Spleen (tissue), 11 donors: ENCODE results near the gene PLXNB2. TPM values are rescaled to one million over a fixed set of nuclear protein-coding genes. Genes with fewer than 3 reads are reported as not detected.

Experiments
- DNase-seq: peaks from one replicate; pipeline ENCODE4 v3.0.0-alpha.2; 2020
- H3K27ac ChIP-seq, 8 donors: fragments of 200-600 bp; sonication (generic) in 7 of 8; 1 replicate in 4 of 8; 2 replicates in 4 of 8; pipeline versions ENCODE4 v1.5.0 to v1.8.0; 2016 to 2021; ENCODE audit warnings: inconsistent platforms in 4 of 8, mild to moderate bottlenecking in 4 of 8, moderate library complexity in 1 of 8
- H3K27me3 ChIP-seq, 7 donors: fragments of 200-600 bp; sonication (generic) in 6 of 7; replicated peaks in 1 of 7; 1 replicate in 4 of 7; 2 replicates in 3 of 7; pipeline versions ENCODE4 v1.5.0 to v1.8.0; 2016 to 2021; ENCODE audit warnings: inconsistent platforms in 3 of 7, mild to moderate bottlenecking in 1 of 7
- H3K36me3 ChIP-seq, 6 donors: fragments of 200-600 bp; sonication (generic) in 5 of 6; 1 replicate in 4 of 6; 2 replicates in 2 of 6; pipeline versions ENCODE4 v1.5.0 to v1.8.0; 2016 to 2021; ENCODE audit warnings: inconsistent platforms in 2 of 6
- H3K4me1 ChIP-seq, 6 donors: fragments of 200-600 bp; sonication (generic) in 5 of 6; 1 replicate in 3 of 6; 2 replicates in 3 of 6; pipeline versions ENCODE4 v1.5.0 to v1.8.0; 2016 to 2021; ENCODE audit warnings: inconsistent platforms in 3 of 6
- H3K4me3 ChIP-seq, 8 donors: fragments of 200-600 bp; sonication (generic) in 7 of 8; 1 replicate in 4 of 8; 2 replicates in 4 of 8; pipeline versions ENCODE4 v1.5.0 to v1.8.0; 2016 to 2021; ENCODE audit warnings: inconsistent platforms in 4 of 8, mild to moderate bottlenecking in 4 of 8, moderate library complexity in 2 of 8
- H3K9me3 ChIP-seq, 8 donors: fragments of 200-600 bp; sonication (generic) in 7 of 8; 1 replicate in 4 of 8; 2 replicates in 4 of 8; pipeline versions ENCODE4 v1.5.0 to v1.8.0; 2016 to 2021; ENCODE audit warnings: inconsistent platforms in 4 of 8
- POLR2A ChIP-seq, 3 donors: fragments of 450-650 bp; IDR thresholded peaks; one replicate each; pipeline ENCODE4 v1.5.1; 2017; ENCODE audit warnings: antibody characterized with exemption in 3 of 3, mild to moderate bottlenecking in 1 of 3
- POLR2AphosphoS5 ChIP-seq, 3 donors: sonication (generic); formaldehyde crosslinking; IDR thresholded peaks; one replicate each; pipeline ENCODE4 v1.5.1; 2017; ENCODE audit warnings: antibody characterized with exemption in 3 of 3
- WGBS, 5 donors: extraction: QIAGEN DNeasy Blood & Tissue Kit in 3 of 5; methylation state at CpG; one replicate each; pipeline versions ENCODE4 v1.1.5 to v1.1.7; 2013 to 2018; 5-methylcytosine and 5-hydroxymethylcytosine counted together
- intact Hi-C: fragments of 100-400 bp; cut with DNase I; formaldehyde crosslinking; loops from one replicate; pipeline ENCODE4 v1.15.0; 2023; ENCODE audit warnings: low total_unique reads
- polyA plus RNA-seq, 3 donors: library from polyadenylated mRNA; stranded (reverse); fragments of 200-250 nt; gene quantifications; one replicate each; pipeline ENCODE4 v1.2.1, GENCODE V29; 2013
- total RNA-seq, 7 donors: library from RNA; depleted of rRNA in 3 of 7; stranded (reverse); fragments of >200 nt in 3 of 7; fragmentation: NEBNext Ultra II Directional in 4 of 7; extraction: Animal tissue kit (Norgen Biotek cat#: 25700) in 4 of 7; gene quantifications; one replicate each; pipeline versions ENCODE4 v1.1.0 to v1.2.1, GENCODE V29; 2016 to 2021
- TF ChIP-seq, protein P1 (sequence below), 11 experiments: fragments of 200-600 bp in 7 of 11; fragments of 450-650 bp in 4 of 11; sonication (generic) in 4 of 11; IDR thresholded peaks in 8 of 11; conservative IDR thresholded peaks in 3 of 11; 1 replicate in 7 of 11; 2 replicates in 4 of 11; pipeline versions ENCODE4 v1.4.0 to v1.8.0; 2016 to 2021; ENCODE audit warnings: antibody characterized with exemption in 11 of 11, inconsistent platforms in 4 of 11, mild to moderate bottlenecking in 1 of 11
- donor health status: healthy with polysubstance abuse.
- donor health status: DM: no; HTN: no; CAD: no; lungs with moderate emphysema.
- donor health status: DM: no; HTN: no; CAD: no.
- donor health status: Bipolar disorder and iron deficiency.
- donor health status: healthy.
- donor health status: DM: no; HTN: no; CAD: no.
- donor health status: DM: yes; HTN: yes; CAD: no.

The PLXNB2 gene
- total and polyA plus RNA-seq, 10 donors = 41.9 to 382 (median 242) TPM

DNA sequence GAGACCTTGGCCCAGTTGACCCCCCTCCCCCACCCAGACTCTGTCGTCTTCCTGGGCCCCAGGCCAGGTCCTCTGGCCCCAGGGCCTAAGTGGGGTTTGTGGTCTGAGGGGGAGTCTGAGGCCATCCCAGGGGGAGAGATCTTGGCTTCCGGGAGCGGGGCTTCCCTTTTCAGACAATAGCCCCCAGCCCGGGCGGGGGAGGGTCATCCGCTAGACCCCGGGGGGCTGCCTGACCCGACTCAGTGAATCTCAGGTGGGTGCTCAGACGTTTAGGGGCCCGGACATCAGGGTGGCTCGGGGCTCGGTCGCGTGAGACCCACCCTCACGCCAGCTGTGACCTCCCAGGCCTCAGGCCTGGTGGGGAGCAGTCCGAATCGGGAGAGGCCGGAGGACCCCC lies 37.9 kb downstream of the PLXNB2 start:
- DNase-seq = no peak
- peaks cover 0 to 8% (median 0%) of the 10 kb centered on the region in 8 donors for H3K9me3 ChIP-seq
- intact Hi-C loops = no loop called here
- peaks cover 18 to 68% (median 52%) of the 10 kb centered on the region in 6 donors for H3K4me1 ChIP-seq
- 0 to 9% (median 6%) methylated on average over 1 to 18 of the region's 18 CpGs for WGBS, 5 donors
- peaks cover 0 to 12% (median 0%) of the 10 kb centered on the region in 6 donors for H3K36me3 ChIP-seq
- TF ChIP-seq, protein P1, sequence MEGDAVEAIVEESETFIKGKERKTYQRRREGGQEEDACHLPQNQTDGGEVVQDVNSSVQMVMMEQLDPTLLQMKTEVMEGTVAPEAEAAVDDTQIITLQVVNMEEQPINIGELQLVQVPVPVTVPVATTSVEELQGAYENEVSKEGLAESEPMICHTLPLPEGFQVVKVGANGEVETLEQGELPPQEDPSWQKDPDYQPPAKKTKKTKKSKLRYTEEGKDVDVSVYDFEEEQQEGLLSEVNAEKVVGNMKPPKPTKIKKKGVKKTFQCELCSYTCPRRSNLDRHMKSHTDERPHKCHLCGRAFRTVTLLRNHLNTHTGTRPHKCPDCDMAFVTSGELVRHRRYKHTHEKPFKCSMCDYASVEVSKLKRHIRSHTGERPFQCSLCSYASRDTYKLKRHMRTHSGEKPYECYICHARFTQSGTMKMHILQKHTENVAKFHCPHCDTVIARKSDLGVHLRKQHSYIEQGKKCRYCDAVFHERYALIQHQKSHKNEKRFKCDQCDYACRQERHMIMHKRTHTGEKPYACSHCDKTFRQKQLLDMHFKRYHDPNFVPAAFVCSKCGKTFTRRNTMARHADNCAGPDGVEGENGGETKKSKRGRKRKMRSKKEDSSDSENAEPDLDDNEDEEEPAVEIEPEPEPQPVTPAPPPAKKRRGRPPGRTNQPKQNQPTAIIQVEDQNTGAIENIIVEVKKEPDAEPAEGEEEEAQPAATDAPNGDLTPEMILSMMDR (IDR thresholded peaks at IDR 0.05 in 8 of 11, conservative IDR thresholded peaks at IDR 0.05 in 3 of 11) = no peak
- TF ChIP-seq POLR2A (IDR thresholded peaks at IDR 0.05) (no peak), POLR2AphosphoS5 (IDR thresholded peaks at IDR 0.05) (no peak)
- H3K27ac ChIP-seq = peak overlapping the region in 7 of 8 donors; percentile 51 to 78 (median 65)
- peak overlapping the region; percentile 33 to 77 (median 55) for H3K4me3 ChIP-seq
- peaks cover 0 to 69% (median 18%) of the 10 kb centered on the region in 7 donors for H3K27me3 ChIP-seq

DNA sequence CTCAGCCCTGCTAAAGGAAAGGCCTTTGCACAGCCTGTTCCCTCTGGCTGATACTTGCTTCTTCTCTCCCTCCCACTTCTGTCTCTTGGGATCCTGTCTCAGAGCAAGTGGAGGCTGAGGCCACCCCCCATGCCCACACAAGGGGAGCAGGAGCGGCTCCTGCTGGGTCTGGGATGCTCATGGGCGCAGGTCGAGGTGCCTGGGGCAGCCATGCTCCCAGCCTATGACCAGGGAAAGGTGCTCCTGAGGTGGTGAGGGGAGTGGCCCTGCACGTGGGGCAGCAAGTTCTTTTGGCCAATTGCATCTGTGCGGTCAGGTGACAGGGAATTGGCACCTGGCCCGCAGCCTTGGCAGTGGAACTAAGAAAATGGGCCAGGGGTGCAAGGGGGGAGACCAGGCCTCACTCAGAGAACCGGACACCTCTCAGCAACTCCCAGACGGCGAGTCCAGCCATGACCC lies 38.8 kb downstream of the PLXNB2 start:
- Histone ChIP-seq H3K4me3 (peak overlapping the region in 1 of 8 donors; percentile 77), H3K27me3 (peaks cover 0 to 75% (median 18%) of the 10 kb centered on the region in 7 donors), H3K4me1 (peaks cover 18 to 61% (median 49%) of the 10 kb centered on the region in 6 donors), H3K9me3 (peaks cover 0 to 8% (median 0%) of the 10 kb centered on the region in 8 donors), H3K27ac (peak overlapping the region in 2 of 8 donors; percentile 65), H3K36me3 (peaks cover 0 to 5% (median 0%) of the 10 kb centered on the region in 6 donors)
- no peak for TF ChIP-seq POLR2A (IDR thresholded peaks at IDR 0.05)
- TF ChIP-seq, protein P1 (IDR thresholded peaks at IDR 0.05 in 8 of 11, conservative IDR thresholded peaks at IDR 0.05 in 3 of 11) = no peak
- WGBS, 5 donors = 65 to 83% (median 75%) methylated on average over 6 to 9 of the region's 9 CpGs
- no peak for DNase-seq
- intact Hi-C loops = no loop called here

DNA sequence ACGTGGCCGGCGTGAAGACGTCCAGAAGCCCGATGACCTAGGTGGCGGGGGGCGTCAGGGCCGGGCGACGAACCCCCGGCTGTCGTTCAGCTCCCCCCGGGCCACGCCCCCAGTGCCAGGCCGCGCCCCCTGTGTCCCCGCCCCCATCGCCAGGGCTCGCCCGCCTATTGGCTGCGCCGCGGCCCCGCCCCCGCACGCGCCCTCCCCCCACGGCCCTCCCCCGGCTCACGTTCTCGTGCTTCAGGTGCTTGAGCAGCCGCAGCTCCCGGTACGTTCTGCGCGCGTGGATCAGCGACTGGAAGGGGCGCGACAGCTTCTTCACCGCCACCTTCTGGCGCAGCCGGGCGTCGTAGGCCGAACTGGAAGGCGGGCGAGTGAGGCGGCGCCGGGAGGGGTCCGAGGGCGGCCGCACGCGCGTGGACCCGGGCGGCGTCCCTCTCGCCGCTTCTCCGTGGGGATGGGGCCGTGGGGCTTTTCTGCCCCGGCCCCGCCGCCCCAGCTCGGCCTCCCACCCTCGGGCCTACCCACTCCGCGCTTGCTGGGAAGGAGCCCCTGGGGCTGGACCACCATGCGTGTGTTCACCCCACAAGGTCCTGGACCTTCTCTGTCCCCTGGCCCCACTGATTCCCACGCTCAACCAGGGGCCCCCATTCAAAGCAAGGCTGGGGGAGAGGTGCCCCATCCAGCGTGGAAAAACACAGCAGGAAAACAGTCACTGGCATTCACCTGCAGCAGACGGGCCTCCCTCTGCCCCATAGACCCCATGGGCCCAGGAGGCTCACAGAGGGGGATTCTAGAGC lies 39.7 kb downstream of the PLXNB2 start:
- H3K27me3 ChIP-seq = peaks cover 0 to 81% (median 18%) of the 10 kb centered on the region in 7 donors
- peak overlapping the region in 2 of 8 donors; percentile 14 to 43 for H3K4me3 ChIP-seq
- WGBS, 5 donors = 18 to 44% (median 36%) methylated on average over 15 to 75 of the region's 75 CpGs
- peaks cover 18 to 61% (median 47%) of the 10 kb centered on the region in 6 donors for H3K4me1 ChIP-seq
- H3K9me3 ChIP-seq = peaks cover 0 to 8% (median 0%) of the 10 kb centered on the region in 8 donors
- TF ChIP-seq POLR2AphosphoS5 (IDR thresholded peaks at IDR 0.05) (peak in 1 of 3 donors; percentile 19), POLR2A (IDR thresholded peaks at IDR 0.05) (no peak)
- TF ChIP-seq, protein P1 (IDR thresholded peaks at IDR 0.05 in 8 of 11, conservative IDR thresholded peaks at IDR 0.05 in 3 of 11) = peak in 2 of 11 experiments; percentile 11 to 31
- DNase-seq = no peak
- H3K36me3 ChIP-seq = peaks cover 0 to 5% (median 0%) of the 10 kb centered on the region in 6 donors
- no peak overlapping the region for H3K27ac ChIP-seq
- intact Hi-C loops = no loop called here

DNA sequence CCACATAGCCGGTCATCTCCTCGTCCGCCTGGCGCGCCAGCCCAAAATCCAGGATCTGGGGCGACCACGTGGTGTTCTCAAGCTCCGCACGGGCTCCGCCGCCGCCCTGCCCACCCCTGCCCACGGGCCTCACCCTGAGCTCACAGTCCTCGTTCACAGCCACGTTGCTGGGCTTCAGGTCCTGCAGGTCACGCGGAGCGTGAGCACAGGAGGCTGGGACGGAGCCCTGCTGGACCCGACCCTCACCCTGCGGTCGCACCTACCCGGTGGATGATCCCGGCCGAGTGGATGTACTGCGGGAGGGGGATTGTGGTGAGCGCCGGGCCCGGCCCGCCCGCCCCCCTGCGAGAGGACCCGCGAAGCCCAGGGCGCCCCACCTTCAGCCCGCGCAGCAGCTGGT lies 40.5 kb downstream of the PLXNB2 start:
- Histone ChIP-seq H3K27me3 (peaks cover 0 to 81% (median 24%) of the 10 kb centered on the region in 7 donors), H3K4me3 (no peak overlapping the region), H3K9me3 (peaks cover 0 to 8% (median 0%) of the 10 kb centered on the region in 8 donors), H3K27ac (no peak overlapping the region), H3K36me3 (peaks cover 0 to 5% (median 0%) of the 10 kb centered on the region in 6 donors), H3K4me1 (peaks cover 17 to 61% (median 45%) of the 10 kb centered on the region in 6 donors)
- DNase-seq = no peak
- intact Hi-C loops = no loop called here
- 82 to 100% (median 86%) methylated on average over 1 to 37 of the region's 37 CpGs for WGBS, 5 donors
- TF ChIP-seq POLR2AphosphoS5 (IDR thresholded peaks at IDR 0.05) (no peak), POLR2A (IDR thresholded peaks at IDR 0.05) (no peak)
- TF ChIP-seq, protein P1 (IDR thresholded peaks at IDR 0.05 in 8 of 11, conservative IDR thresholded peaks at IDR 0.05 in 3 of 11) = no peak
